GM19452 (cell line): ENCODE measurements around the gene ARHGAP15.
"Not testable (repeated sequence)": the region's sequence is repeated elsewhere in the genome, so short reads cannot be mapped to it uniquely, and the experiment has no call there.

ENCODE experiments used
- ATAC-seq: cut with Tn5 transposase; IDR thresholded peaks from one replicate; pipeline ENCODE4 v1.9.1; 2021; ENCODE audit not compliant: unreplicated experiment

Gene ARHGAP15

GRCh38 chr2:143128681-143129580 is at the start of gene ARHGAP15:
ARHGAP15 (plus strand) TSS chr2:143129419.
- peak; percentile 95 for ATAC-seq

GRCh38 chr2:143081616-143082015 is 47.6 kb upstream of the ARHGAP15 start:
- no peak for ATAC-seq

- ATAC-seq: no peak
Measured at GRCh38 chr2:143083636-143084035, 45.6 kb upstream of the ARHGAP15 start.

GRCh38 chr2:143084462-143084861 is 44.8 kb upstream of the ARHGAP15 start:
- no peak for ATAC-seq

- peak; percentile 82 for ATAC-seq
Measured at GRCh38 chr2:143085125-143085784, 44.0 kb upstream of the ARHGAP15 start.

- no peak for ATAC-seq
Measured at GRCh38 chr2:143087033-143087432, 42.2 kb upstream of the ARHGAP15 start.

- no peak for ATAC-seq
Measured at GRCh38 chr2:143088388-143088787, 40.8 kb upstream of the ARHGAP15 start.

GRCh38 chr2:143089520-143089919 is 39.7 kb upstream of the ARHGAP15 start:
- not testable (repeated sequence) for ATAC-seq

- peak; percentile 90 for ATAC-seq
Measured at GRCh38 chr2:143110758-143111428, 18.3 kb upstream of the ARHGAP15 start.

- no peak for ATAC-seq
Measured at GRCh38 chr2:143117225-143117624, 12.0 kb upstream of the ARHGAP15 start.

- peak; percentile 71 for ATAC-seq
Measured at GRCh38 chr2:143121079-143121478, 8.1 kb upstream of the ARHGAP15 start.

GRCh38 chr2:143121957-143122356 is 7.3 kb upstream of the ARHGAP15 start:
- ATAC-seq: no peak

- no peak for ATAC-seq
Measured at GRCh38 chr2:143123911-143124310, 5.3 kb upstream of the ARHGAP15 start.

GRCh38 chr2:143124445-143124844 is 4.8 kb upstream of the ARHGAP15 start:
- ATAC-seq: no peak

GRCh38 chr2:143125717-143126116 is 3.5 kb upstream of the ARHGAP15 start:
- ATAC-seq: no peak

GRCh38 chr2:143132355-143132754 is 3.1 kb downstream of the ARHGAP15 start:
- ATAC-seq: no peak

GRCh38 chr2:143133783-143134182 is 4.6 kb downstream of the ARHGAP15 start:
- no peak for ATAC-seq

- ATAC-seq: no peak
Measured at GRCh38 chr2:143138292-143138691, 9.1 kb downstream of the ARHGAP15 start.

- ATAC-seq: peak; percentile 26
Measured at GRCh38 chr2:143139835-143140393, 10.7 kb downstream of the ARHGAP15 start.

- peak; percentile 76 for ATAC-seq
Measured at GRCh38 chr2:143140864-143141661, 11.8 kb downstream of the ARHGAP15 start.
